Stimulated activated CD4-positive, alpha-beta T cell treated with anti-CD3 and anti-CD28 coated beads, Interleukin-4, amount 100 ng/mL, for 4 hours (primary cell): ENCODE measurements around the gene BICD2.
A peak's percentile ranks its signal among the peaks of the same experiment; 100 is the strongest.

Experiments used
- DNase-seq, 2 experiments: peaks; one replicate each; pipeline ENCODE4 v3.0.0-alpha.2; 2020

The BICD2 gene

DNA sequence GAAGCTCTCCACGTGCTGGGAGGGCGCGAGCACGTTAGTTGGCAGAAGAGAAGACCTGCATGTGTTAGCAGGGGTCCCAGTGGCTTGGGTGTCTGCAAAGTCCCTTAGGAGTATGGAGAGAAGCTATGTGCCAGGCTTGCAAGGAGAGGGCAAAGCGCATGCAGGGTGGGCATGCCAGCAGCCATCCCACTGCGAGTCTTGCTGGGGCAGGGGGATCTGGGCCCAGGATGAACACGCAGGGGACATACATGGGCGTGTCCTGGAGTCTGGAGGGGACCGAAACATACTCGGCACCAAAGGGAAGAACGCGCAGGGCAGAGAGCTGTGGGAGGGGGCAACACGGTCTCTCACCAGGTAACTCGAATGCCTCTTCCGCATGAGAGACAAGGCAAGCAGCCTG is 51.1 kb downstream of the BICD2 start:
- DNase-seq: no peak

GRCh38 chr9:92712767-92713166 is 51.9 kb downstream of the BICD2 start:
- DNase-seq: no peak

GRCh38 chr9:92711844-92712243 is 52.8 kb downstream of the BICD2 start:
- peak in 1 of 2 experiments; percentile 15 for DNase-seq

DNA sequence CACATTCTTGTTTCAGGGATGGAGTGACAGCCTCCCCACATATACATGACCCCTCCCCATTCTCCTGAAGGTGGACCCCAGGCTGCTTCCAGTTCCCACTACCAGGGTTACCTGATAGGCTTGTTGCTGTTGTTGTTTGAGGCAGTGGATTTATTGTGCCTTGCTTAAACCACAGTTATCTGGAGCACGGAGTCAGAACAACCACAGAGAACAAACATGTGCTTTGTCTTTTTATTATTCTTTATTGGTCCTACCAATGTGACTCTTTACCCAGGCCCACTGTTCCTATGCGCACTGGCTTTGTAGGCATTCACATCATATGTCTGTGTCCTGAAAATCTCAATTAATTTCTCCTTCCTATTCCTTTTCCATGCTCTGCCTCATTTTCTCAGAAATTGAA is 53.5 kb downstream of the BICD2 start:
- no peak for DNase-seq

DNA sequence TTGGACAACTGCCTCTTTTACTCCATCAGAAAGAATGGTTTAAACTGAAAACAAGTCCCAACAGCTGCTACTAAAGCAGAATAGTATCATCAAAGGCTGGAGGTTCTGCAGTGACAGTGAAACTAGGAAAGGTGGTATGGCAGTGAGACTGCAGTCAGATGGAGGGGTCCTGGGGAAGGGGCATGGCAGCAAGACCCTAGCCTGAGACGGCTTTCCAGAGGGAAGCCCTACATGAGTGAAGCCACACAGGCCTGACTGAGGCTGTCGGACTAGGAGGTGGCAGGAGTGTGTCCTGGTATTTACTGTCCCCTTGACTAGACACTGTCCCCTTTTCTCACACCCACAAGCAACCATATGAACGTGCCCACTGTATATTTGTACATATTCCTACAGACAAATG is 54.3 kb downstream of the BICD2 start:
- no peak for DNase-seq

GRCh38 chr9:92709954-92710353 is 54.7 kb downstream of the BICD2 start:
- DNase-seq: no peak

DNA sequence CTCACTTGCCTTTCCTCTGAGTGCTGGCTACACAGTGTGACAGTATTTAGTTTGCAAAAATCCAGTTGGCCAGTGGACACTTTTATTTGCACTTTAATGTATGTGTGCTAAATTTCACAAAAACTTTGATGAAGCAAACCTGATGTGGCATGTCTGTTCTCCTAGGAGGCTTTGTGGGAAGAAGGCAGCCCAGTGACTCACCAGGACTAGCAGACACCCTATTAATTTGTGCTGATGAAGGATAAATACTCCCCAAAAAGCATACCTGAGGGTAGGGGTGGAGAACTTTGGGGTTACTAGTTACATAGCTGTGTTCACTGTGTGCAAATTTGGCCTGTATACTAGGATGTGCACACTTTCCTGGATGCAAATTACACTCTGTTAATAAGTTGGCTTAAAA is 55.4 kb downstream of the BICD2 start:
- no peak for DNase-seq

- DNase-seq: no peak
Observed at GRCh38 chr9:92707530-92707929, 57.1 kb downstream of the BICD2 start.

- peak in 1 of 2 experiments; percentile 12 for DNase-seq
Observed at GRCh38 chr9:92706218-92706940, 58.3 kb downstream of the BICD2 start.

DNA sequence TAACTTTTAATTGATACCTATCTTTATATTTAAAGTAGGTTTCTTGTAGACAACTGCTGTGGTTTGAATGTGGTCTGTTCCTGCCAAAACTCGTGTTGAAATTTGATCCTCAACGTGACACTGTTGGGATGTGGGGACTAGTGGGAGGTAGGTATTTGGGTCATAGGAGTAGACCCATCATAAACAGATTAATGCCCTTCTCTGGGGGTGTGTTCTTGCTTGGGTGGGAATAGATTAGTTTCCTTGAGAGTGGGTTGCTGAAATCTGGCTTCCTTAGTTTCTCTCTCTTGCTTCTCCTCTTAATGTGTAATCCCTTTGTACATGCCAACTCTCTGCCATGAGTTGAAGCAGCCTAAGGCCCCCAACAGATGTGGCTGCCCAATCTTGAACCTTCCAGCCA is 60.1 kb downstream of the BICD2 start:
- DNase-seq: no peak

DNA sequence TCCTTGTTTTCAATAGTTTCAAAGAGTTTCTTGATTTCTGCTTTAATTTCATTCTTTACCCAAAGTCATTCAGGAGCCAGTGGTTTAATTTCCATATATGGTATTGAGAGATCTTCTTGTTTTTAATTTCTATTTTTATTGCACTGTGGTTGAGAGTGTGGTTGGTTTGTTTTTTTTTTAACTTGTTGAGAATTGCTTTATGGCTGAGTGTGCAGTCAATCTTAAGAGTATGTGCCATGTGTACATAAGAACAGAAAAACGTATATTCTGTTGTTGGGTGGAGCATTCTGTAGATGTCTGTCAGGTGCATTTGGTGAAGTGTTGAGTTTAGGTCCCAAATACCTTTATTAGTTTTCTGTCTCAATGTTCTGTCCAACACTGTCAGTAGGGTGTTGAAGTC is 68.0 kb downstream of the BICD2 start:
- no peak for DNase-seq

- DNase-seq: no peak
Observed at GRCh38 chr9:92686954-92687353, 77.7 kb downstream of the BICD2 start.

GRCh38 chr9:92685022-92685421 is 79.6 kb downstream of the BICD2 start:
- no peak for DNase-seq

DNA sequence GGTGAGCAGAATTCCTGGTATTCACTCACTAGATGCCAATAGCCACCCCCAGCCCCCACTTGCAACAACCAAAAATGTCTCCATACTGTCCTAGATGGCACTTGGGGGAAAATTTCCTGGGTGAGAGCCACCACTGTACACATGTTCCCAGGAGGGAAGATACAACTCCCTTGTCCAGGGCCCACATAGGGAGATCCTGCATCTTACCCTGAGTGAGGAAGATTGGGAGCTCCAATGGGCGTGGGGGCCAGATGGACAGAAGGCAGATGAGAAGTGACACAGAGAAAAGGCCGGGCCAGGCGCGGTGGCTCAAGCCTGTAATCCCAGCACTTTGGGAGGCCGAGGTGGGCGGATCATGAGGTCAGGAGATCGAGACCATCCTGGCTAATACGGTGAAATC is 82.4 kb downstream of the BICD2 start:
- no peak for DNase-seq

- no peak for DNase-seq
Observed at GRCh38 chr9:92680166-92681119, 84.2 kb downstream of the BICD2 start.

GRCh38 chr9:92679413-92680165 is 85.0 kb downstream of the BICD2 start:
- no peak for DNase-seq

DNA sequence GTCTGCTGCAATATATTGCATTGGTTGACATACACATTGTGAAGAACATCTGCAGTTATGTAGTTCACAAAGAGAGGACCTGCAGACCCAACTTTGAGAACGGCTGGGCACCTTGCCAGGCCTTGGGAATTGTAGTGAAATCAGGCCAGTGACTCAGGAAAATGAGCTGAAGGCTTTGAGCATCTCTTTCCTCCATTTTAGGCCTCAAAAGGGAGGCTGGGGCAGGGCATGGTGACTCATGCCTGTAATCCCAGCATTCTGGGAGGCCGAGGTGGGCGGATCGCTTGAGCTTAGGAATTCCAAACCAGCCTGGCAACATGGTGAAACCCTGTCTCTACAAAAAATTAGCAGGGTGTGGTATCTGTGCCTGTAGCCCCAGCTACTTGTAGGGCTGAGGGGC is 93.3 kb downstream of the BICD2 start:
- no peak for DNase-seq

GRCh38 chr9:92669890-92670708 is 94.5 kb downstream of the BICD2 start, which contains the start of gene IPPK:
TSS of gene IPPK (minus strand) at chr9:92670131. CDS start at chr9:92669988, 143 bp downstream.
- DNase-seq: peak; percentile 98 to 99

GRCh38 chr9:92669527-92669889 is 95.1 kb downstream of the BICD2 start:
- peak in 1 of 2 experiments; percentile 35 for DNase-seq

DNA sequence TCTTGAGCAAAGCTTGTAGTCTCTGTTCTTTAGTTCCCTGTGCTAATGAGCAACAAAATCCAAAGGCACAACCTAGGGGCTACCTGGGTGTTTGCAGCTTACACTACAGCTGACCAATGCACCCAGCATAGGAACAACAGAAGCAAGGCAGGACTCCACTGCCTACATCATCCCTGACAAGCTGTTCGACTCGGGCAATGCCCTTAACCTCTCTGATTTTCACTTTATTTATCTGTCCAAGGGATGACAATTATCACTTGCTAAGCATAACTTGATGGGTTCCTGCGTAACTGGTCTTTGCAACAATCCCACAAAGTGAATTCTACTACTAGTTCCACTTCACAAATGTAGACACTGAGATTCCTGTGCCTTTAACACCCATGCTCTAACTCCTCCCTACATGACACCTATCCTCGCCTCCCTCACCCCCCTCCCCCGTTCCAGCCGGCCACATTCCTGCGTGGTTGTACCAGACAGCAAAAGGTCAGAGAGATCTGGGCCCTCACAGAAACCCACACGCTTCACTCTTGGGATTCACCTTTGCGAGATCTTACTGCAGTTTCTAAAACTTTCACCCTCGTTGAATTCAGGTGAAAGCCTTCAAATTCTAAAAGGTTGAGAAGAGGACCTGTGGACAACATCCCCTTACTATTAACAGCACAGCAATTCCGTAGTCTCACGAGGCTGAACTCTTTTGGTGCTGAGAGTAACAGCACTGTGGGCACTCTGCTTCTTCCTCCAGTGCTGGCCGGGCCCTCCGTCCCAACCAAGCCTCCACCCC is 95.7 kb downstream of the BICD2 start:
- peak; percentile 42 to 50 for DNase-seq

- DNase-seq: no peak
Observed at GRCh38 chr9:92666912-92667532, 97.6 kb downstream of the BICD2 start.
